Neutrophil (primary cell): ENCODE data around the gene FAM210B.
"Not testable (repeated sequence)": the region's sequence is repeated elsewhere in the genome, so short reads cannot be mapped to it uniquely, and the experiment has no call there.

Source experiments
- H3K27ac ChIP-seq: fragments of 200-600 bp; sonication (generic); 2 replicates; pipeline ENCODE4 v1.5.1; 2016; ENCODE audit warnings: mild to moderate bottlenecking, moderate library complexity
- H3K27me3 ChIP-seq: fragments of 200-600 bp; sonication (generic); 2 replicates; pipeline ENCODE4 v1.6.0; 2016; ENCODE audit warnings: mild to moderate bottlenecking
- H3K36me3 ChIP-seq: fragments of 200-600 bp; sonication (generic); 2 replicates; pipeline ENCODE4 v1.5.1; 2017
- H3K4me1 ChIP-seq, 2 experiments: fragments of 200-600 bp in 1 of 2; sonication (generic) in 1 of 2; 1 replicate in 1 of 2; 2 replicates in 1 of 2; pipeline versions ENCODE4 v1.5.1 to v1.6.1; 2013 to 2016; ENCODE audit warnings: low read depth in 1 of 2, low read length in 1 of 2, mild to moderate bottlenecking in 1 of 2, moderate library complexity in 1 of 2; ENCODE audit not compliant: control insufficient read depth in 1 of 2, insufficient read depth in 1 of 2
- H3K4me3 ChIP-seq, 2 experiments: fragments of 200-600 bp in 1 of 2; sonication (generic) in 1 of 2; 1 replicate in 1 of 2; 2 replicates in 1 of 2; pipeline ENCODE4 v1.5.1; 2013 to 2016; ENCODE audit warnings: low read depth in 1 of 2, low read length in 1 of 2, mild to moderate bottlenecking in 1 of 2, moderate library complexity in 1 of 2
- H3K9me3 ChIP-seq: fragments of 200-600 bp; sonication (generic); 2 replicates; pipeline ENCODE4 v1.5.1; 2016
- TF ChIP-seq, protein P1 (sequence below): fragments of 200-600 bp; sonication (generic); IDR thresholded peaks from 2 replicates; pipeline ENCODE4 v1.5.1; 2016; ENCODE audit warnings: antibody characterized with exemption

The FAM210B gene

DNA sequence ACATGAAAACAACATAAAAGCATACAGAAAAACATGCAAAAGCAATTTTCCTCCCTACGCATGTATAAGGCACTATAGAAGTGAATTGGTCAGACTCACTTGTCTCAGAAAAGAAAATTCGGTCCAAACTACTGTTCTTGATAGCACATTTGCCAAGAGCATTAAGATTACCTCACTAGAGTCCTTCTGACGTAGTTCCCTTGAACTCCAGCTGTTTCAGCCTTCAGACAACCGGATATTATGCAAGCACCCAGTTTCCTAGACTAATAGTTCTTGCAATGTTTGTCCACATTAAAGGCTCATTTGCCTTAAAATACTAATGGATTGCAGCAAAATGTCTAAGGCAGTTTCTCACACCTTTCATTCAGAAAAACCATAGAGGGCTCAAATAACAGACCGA lies 50.7 kb downstream of the FAM210B start:
- Histone ChIP-seq H3K27me3 (no peaks in the 10 kb centered on the region), H3K9me3 (no peaks in the 10 kb centered on the region), H3K4me1 (peaks cover 57 to 60% of the 10 kb centered on the region in 2 experiments), H3K4me3 (peak overlapping the region in 1 of 2 experiments; percentile 33), H3K27ac (peak overlapping the region; percentile 97), H3K36me3 (peaks cover 12% of the 10 kb centered on the region)
- TF ChIP-seq, protein P1, sequence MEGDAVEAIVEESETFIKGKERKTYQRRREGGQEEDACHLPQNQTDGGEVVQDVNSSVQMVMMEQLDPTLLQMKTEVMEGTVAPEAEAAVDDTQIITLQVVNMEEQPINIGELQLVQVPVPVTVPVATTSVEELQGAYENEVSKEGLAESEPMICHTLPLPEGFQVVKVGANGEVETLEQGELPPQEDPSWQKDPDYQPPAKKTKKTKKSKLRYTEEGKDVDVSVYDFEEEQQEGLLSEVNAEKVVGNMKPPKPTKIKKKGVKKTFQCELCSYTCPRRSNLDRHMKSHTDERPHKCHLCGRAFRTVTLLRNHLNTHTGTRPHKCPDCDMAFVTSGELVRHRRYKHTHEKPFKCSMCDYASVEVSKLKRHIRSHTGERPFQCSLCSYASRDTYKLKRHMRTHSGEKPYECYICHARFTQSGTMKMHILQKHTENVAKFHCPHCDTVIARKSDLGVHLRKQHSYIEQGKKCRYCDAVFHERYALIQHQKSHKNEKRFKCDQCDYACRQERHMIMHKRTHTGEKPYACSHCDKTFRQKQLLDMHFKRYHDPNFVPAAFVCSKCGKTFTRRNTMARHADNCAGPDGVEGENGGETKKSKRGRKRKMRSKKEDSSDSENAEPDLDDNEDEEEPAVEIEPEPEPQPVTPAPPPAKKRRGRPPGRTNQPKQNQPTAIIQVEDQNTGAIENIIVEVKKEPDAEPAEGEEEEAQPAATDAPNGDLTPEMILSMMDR, result peak; percentile 36

DNA sequence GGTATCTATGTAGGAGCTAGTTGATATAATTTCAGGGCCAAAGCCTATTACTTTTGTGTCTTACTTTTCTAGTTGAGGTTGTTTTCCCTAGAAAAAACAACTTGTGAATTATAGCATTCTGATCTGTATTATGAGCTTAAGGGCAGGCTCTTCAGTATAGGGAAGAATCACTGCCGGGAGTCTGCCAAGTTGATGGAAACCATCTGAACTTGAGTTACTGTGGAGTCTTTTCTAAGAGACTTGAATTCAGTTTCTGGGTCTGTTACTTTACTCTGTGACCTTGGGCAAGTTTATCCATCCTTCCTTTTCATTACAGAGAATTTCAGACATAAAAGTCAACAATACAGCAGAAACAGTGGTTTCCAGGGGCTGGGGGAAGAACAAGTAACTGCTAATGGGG lies 51.2 kb downstream of the FAM210B start:
- TF ChIP-seq, protein P1, result no peak
- Histone ChIP-seq H3K36me3 (peaks cover 17% of the 10 kb centered on the region), H3K27me3 (no peaks in the 10 kb centered on the region), H3K9me3 (no peaks in the 10 kb centered on the region), H3K4me1 (peaks cover 62 to 65% of the 10 kb centered on the region in 2 experiments), H3K27ac (peak overlapping the region; percentile 97), H3K4me3 (peak overlapping the region in 1 of 2 experiments; percentile 33)

DNA sequence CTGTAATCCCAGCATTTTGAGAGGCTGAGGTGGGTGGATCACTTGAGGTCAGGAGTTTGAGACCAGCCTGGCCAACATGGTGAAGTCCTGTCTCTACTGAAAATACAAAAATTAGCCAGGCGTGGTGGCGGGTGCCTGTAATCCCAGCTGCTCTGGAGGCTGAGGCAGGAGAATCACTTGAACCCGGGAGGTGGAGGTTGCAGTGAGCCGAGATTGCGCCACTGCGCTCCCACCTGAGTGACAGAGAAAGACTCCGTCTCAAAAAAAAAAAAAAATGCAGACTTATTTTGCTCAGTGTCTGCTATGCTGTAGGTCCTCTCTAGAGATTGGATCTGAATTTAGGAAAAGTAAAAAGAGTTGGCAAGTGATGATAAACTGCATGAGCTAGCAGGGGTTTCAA lies 52.5 kb downstream of the FAM210B start:
- Histone ChIP-seq H3K4me3 (peak overlapping the region; percentile 68 to 81), H3K4me1 (peaks cover 75 to 76% of the 10 kb centered on the region in 2 experiments), H3K36me3 (peaks cover 17% of the 10 kb centered on the region), H3K27ac (peak overlapping the region; percentile 97)
- not testable (repeated sequence) for H3K9me3 ChIP-seq, H3K27me3 ChIP-seq

DNA sequence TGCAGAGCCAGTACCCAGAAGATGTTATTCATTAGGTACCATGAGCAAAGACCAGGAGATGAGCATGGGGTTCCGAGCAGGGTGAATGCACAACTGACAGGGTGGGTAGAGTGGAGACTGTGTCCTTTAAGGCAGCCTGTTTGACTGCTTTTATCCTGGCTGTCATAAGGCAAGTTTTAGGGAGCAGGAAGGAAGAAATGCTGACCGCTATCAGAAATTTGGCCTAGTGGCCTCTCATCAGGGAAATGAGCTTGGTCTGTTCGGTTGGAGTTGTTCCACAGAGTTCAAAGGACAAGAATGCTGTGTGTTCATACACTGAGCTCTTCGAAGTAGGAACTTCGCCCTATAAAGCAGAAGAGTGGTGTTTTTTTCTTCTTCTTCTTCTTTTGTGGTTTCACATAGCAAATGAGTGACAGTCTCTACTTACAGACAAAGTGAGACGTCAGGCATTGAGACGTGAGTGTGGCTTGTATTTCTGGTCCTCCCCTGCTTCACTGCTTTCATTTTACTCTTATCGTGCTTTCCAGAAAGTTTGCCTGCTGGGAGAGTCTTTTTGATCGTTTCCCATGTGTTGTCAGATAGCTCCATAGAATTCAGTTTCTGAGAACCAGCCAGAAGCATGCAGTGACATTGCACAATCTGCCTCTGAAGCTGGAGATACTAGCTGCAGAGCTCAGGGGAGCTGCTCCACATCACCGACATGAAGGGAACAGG lies 53.1 kb downstream of the FAM210B start, which contains the start of gene CASS4:
Gene CASS4 (plus strand): TSS at position 502 of the 714 bp plus-strand sequence. CDS start 199 bp downstream, at position 701.
- peak within 1 kb of the TSS; percentile 97 for H3K27ac ChIP-seq
- peaks cover 19% of the 10 kb centered on the region for H3K36me3 ChIP-seq
- TF ChIP-seq, protein P1, result peak; percentile 48
- H3K27me3 ChIP-seq, result no peaks in the 10 kb centered on the region
- no peaks in the 10 kb centered on the region for H3K9me3 ChIP-seq
- H3K4me1 ChIP-seq, result peaks cover 81 to 83% of the 10 kb centered on the region in 2 experiments
- H3K4me3 ChIP-seq, result peak within 1 kb of the TSS; percentile 68 to 81

DNA sequence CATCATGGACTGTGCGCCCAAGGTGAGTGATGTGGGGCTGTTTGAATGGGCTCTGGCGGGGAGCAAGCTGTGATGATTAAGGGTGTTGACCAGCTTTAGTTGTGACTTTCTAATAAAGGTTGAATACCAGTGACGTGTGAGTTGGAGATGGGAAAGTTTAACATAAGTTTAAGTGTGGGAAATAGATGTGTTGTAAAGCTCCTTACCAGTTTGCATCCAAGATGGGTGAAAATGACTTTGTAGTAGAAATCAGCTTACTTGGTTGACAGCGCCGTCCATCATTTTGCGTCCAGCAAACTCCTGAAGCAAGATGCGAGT lies 53.7 kb downstream of the FAM210B start:
- no peaks in the 10 kb centered on the region for H3K9me3 ChIP-seq
- peaks cover 18% of the 10 kb centered on the region for H3K36me3 ChIP-seq
- peaks cover 87 to 88% of the 10 kb centered on the region in 2 experiments for H3K4me1 ChIP-seq
- peak overlapping the region; percentile 97 for H3K27ac ChIP-seq
- H3K4me3 ChIP-seq, result peak overlapping the region; percentile 68 to 81
- TF ChIP-seq, protein P1, result no peak
- H3K27me3 ChIP-seq, result no peaks in the 10 kb centered on the region

DNA sequence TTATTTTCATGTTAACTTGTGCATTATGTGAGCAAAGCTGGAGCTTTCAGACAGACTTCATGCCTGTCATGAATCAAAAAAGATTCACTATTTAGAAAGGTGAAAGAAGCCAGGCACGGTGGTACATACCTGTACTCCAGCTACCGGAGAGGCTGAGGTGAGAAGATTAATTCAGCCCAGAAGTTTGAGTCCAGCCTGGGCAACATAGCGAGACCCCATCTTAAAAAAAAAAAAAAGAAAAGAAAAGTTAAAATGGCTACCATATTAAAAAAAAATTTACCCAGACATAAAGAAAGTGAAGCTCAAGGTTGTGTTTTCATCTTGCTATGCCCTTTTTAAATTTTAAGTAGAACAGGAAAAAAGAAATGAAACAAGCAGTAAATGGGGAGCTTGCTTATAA lies 54.2 kb downstream of the FAM210B start:
- Histone ChIP-seq H3K27me3 (no peaks in the 10 kb centered on the region), H3K4me1 (peaks cover 92 to 93% of the 10 kb centered on the region in 2 experiments), H3K4me3 (peak overlapping the region; percentile 68 to 81), H3K9me3 (no peaks in the 10 kb centered on the region), H3K36me3 (peaks cover 16% of the 10 kb centered on the region), H3K27ac (peak overlapping the region; percentile 97)
- TF ChIP-seq, protein P1, result no peak
